ENCODE results near the gene LHX2.

Gene LHX2

DNA sequence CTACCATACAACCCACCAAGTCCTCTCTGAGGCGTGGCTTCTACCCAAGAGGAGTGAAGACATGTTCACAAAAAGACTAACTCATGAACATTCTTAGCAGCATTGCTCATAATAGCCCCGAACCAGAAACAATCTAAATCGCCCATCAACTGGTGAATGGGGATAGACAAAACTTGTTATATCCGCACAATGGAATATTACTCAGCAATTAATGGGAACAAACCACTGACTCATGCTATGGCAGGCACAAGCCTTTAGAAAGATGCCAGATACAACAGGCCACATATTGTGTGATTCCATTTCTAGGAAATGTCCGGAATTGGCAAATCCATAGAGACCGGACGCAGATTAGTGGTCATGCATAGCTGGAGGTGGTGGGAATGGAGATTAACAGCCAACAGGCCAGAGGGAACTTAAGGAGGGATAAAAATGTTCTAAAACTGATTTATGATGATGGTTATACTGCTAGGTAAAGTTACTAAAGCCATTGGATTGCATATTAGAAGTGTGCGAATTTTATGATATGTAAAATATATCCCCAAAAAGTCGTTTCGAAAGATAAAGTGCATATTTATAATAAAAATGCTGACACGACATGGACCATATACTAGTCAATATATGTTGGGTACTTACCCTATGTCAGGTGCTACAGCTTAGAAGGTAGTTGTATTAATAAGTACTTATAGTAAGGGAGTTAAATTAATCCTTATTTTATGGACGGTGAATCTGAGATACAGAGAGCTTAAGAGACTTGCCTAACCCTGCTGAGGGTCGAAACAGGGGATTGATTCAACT, 55.4 kb downstream of the LHX2 start:
- TF ChIP-seq, protein P1, sequence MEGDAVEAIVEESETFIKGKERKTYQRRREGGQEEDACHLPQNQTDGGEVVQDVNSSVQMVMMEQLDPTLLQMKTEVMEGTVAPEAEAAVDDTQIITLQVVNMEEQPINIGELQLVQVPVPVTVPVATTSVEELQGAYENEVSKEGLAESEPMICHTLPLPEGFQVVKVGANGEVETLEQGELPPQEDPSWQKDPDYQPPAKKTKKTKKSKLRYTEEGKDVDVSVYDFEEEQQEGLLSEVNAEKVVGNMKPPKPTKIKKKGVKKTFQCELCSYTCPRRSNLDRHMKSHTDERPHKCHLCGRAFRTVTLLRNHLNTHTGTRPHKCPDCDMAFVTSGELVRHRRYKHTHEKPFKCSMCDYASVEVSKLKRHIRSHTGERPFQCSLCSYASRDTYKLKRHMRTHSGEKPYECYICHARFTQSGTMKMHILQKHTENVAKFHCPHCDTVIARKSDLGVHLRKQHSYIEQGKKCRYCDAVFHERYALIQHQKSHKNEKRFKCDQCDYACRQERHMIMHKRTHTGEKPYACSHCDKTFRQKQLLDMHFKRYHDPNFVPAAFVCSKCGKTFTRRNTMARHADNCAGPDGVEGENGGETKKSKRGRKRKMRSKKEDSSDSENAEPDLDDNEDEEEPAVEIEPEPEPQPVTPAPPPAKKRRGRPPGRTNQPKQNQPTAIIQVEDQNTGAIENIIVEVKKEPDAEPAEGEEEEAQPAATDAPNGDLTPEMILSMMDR (IDR thresholded peaks at IDR 0.05; ENCODE audit: borderline replicate concordance, control extremely low read depth, extremely low read depth, insufficient read depth, missing control alignments): no peak
- in situ Hi-C loops (cut with MboI; ENCODE audit: low sequenced_read_pairs, unreplicated experiment): no loop called here
- no peak for DNase-seq (ENCODE audit: low spot score)

DNA sequence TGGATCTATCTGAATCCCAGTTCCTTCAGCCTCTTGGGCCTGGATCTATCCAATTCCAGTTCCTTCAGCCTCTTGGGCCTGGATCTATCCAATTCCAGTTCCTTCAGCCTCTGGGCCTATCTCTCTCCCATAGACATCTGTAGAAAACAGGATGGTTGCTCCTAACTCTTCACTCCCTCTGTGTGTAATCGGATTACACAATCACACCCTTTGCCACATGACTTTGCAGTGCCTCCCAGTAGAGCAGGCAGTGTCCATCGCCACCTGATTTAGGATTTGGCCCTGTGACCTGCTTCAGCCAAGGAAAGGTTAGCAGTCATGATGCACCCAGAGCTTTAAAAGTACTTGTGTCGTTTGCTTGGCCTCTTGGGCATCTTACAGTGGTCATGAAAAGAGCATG, 56.7 kb downstream of the LHX2 start:
- in situ Hi-C loops (cut with MboI; ENCODE audit: low sequenced_read_pairs, unreplicated experiment): no loop called here
- DNase-seq (ENCODE audit: low spot score): no peak
- TF ChIP-seq, protein P1 (IDR thresholded peaks at IDR 0.05; ENCODE audit: borderline replicate concordance, control extremely low read depth, extremely low read depth, insufficient read depth, missing control alignments): no peak

DNA sequence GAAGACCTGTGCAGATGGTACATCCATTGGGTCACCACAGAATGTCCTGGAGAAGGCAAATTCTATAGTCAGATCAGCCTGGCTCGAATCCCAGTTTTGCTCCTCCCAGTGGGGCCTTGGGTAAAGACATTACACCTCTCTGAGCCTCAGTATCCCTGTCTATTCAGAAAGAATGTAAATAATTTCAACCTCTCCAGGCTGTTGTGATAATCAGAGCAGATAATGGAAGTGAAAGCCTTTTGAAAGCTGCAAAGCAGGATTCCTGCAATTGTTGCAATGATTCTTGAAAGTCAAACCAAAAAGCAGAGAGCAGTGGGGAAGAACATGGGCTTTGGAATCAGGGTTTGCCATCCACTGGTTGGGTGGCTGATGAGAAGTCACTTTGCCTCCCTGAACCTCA, 63.2 kb downstream of the LHX2 start:
- TF ChIP-seq, protein P1 (IDR thresholded peaks at IDR 0.05; ENCODE audit: borderline replicate concordance, control extremely low read depth, extremely low read depth, insufficient read depth, missing control alignments): no peak
- DNase-seq (ENCODE audit: low spot score): no peak
- in situ Hi-C loops (cut with MboI; ENCODE audit: low sequenced_read_pairs, unreplicated experiment): no loop called here

DNA sequence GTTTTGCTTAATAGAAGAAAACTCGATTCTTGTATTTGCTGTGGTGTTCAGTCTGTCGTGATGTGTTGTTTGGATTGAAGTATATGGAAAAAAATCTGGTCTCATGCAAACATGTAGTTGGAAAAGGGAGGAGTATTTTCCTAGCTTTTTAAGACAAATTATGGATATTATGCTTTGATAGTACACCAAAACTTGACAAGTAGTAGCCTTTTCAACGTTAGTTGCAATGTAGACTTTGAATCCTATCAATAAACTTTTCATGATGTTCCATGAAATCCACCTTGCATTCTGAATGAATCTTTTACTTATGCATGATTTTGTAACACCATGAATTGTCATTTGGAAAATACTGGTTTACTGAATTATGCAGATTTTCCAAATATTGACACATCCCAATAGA, 64.2 kb downstream of the LHX2 start:
- no peak for DNase-seq (ENCODE audit: low spot score)
- TF ChIP-seq, protein P1 (IDR thresholded peaks at IDR 0.05; ENCODE audit: borderline replicate concordance, control extremely low read depth, extremely low read depth, insufficient read depth, missing control alignments): no peak
- in situ Hi-C loops (cut with MboI; ENCODE audit: low sequenced_read_pairs, unreplicated experiment): no loop called here

DNA sequence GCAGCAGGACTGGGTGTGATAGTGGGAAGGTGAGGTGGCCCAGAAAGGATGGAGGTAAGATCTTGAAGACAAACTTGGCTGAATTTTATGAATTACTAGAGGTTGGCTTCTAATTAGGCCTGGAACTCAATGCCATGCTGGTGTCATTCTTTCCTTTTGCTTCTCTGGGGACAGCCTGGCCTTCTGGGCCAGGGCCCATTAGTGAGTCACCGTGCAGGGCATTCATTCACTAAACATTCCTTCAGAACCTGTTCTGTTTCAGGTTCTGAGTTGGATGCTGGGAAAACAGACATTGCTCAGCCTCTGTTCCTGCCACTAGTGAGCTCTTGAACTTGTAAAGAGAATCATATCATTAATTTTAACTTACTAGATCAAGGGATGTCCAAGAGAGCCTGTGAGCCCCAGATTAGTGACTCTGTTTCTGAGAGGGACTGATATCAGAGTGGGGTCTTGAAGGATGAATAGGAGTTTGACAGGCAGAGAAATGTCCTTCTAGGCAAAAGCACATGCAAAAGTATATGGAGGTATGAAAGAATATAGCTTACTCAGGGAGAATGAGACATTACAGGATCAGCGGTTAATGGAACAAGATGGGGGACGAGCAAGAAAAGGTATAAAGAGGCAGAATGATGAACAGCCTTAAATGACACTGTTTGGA, 66.5 kb downstream of the LHX2 start:
- TF ChIP-seq, protein P1 (IDR thresholded peaks at IDR 0.05; ENCODE audit: borderline replicate concordance, control extremely low read depth, extremely low read depth, insufficient read depth, missing control alignments): no peak
- no peak for DNase-seq (ENCODE audit: low spot score)
- in situ Hi-C loops (cut with MboI; ENCODE audit: low sequenced_read_pairs, unreplicated experiment): no loop called here

DNA sequence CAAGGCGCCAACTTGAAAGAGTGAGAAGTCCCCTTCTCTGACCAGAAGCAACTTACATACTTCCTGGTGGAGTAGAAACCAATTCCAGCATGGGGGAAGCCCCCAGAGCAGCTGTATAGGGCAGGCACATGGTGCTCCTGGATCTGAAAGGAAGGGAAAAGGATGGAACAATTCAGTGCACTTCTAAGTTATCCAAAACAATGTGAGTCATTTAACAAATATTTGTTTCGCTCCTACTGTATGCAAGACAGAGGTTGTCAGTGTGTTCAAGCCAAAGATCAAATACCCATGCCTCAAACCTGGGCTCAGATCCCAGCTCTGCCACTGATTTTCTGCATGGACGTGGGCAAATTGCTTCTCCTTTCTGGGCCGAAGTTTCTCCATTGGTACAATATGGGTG, 67.1 kb downstream of the LHX2 start:
- TF ChIP-seq, protein P1 (IDR thresholded peaks at IDR 0.05; ENCODE audit: borderline replicate concordance, control extremely low read depth, extremely low read depth, insufficient read depth, missing control alignments): no peak
- in situ Hi-C loops (cut with MboI; ENCODE audit: low sequenced_read_pairs, unreplicated experiment): no loop called here
- no peak for DNase-seq (ENCODE audit: low spot score)
